Hematopoietic multipotent progenitor cell treated with erythropoietin and hydrocortisone succinate and interleukin-3 and kit ligand, for 4 days (in vitro differentiated cells): ENCODE measurements around the gene RALGPS1.
A peak's percentile ranks its signal among the peaks of the same experiment; 100 is the strongest.

ENCODE experiments used
- DNase-seq: peaks from one replicate; pipeline ENCODE4 v3.0.0-alpha.2; 2015

RALGPS1 gene

GRCh38 chr9:127178686-127179632 is 264.4 kb downstream of the RALGPS1 start:
- DNase-seq = peak; percentile 28

DNA sequence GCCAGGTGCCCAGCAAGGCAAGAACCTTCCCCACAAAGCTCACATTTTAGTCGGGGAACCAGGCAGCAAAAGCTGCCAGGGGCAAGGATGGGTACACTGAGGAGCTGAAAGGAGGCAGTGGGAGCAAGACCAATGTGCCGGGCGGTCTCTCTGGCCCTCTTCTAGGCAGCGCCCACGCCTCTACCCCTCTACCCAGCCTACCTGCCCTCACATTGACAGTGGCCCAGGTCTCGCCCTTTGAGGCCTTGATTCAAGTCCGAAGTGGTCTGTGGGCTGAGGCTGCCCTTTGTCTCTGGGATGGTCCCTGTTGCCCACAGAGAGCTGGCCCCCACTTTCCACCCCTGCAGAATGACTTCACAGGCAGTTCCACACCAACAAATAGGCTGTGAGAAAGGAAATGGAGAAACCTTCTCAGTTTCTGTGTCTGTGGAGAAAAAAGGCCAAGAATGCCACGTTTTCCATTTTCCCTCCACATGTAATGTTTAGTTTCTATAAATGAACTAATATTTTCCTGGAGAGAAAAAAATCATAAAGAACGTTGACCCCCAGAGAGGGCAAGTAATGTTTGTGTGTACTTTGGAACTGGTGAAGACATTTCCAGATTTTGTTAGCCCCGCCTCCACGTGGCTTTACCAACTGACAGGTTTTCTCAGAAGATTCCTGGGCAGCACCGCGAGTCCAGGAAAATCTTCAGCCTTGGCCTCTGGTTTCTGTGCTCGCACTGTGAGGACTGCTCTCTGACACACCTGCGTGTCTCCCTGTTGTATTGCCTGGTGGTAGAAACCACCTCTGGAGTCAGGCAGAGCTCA is 265.3 kb downstream of the RALGPS1 start:
- no peak for DNase-seq

- no peak for DNase-seq
These were observed 266.1 kb downstream of the RALGPS1 start for GRCh38 chr9:127180457-127181314.

DNA sequence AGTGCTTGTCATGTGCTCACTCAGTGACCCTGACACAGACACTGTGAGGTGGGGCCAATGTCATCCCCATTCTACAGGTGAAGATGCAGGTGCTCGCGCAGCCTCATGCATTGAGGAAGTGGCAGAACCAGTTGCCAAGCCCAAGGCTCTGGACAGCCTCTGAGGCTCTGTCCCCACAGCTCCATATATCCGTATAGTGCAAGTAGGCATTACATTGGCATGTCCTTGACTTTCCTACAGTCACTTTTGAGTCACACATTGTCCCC is 266.7 kb downstream of the RALGPS1 start:
- no peak for DNase-seq

DNA sequence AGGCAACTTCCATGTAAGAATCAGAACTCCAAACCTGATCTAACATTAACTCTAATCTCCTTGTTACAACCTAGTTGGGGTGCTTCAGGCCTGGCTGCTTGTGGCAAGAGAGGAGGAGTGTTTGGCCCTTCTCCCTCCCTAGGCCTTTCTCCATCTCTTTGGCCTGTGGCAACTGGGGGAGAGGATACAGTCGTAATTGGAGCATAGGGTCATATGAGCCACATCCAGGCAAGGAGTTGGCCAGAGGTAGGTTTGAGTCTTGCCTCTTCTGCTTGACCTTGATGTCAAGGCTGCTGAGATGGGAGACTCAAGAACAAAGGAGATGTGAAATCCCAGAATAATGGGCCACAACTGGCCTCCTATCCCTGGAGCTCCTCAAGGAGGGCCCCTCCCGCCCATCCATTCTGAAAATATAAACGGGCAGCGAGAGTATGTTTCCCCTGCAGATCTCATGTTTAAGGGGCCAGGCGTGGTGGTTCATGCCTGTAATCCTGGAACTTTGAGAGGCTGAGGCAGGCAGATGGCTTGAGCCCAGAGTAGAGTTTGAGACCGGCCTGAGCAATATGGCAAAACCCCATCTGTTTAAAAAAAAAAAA is 267.1 kb downstream of the RALGPS1 start:
- DNase-seq = no peak

DNA sequence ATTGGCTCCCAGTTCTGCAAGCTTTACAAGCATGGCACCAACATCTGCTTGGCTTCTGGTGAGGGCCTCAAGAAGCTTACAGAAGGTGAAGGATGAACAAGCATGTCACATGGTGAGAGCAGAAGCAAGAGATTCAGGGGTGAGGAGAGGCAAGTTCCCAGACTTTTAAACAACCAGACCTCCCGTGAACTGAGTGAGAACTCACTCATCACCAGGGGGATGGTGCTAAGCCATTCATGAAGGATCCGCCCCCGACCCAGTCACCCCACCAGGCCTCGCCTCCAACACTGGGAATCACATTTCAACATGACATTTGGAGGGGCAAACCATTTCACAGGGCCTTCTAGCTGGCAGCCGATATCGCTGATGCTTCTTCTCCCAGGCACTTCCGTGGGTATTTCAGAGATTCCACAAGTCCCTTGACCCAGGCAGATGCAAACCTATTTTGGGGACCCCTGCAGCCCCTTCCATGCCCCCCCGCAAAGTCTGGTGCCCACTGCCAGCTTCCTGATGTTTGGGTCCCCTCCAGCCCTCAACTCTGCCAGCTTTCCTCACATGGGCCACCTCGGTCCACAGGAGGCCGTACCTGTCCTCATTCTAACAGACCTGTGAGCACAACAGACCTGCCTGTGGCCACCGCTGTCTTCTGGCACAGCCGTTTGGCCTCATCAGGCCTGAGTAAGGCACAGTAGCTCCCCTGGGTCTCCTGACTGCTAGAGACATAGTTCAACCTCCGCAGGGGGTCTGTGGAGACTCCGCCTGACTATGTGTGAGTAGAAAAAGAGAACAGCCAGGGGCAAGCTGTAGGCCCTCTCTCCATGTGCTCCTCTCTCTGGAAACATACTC is 268.5 kb downstream of the RALGPS1 start:
- no peak for DNase-seq

GRCh38 chr9:127183814-127184582 is 269.4 kb downstream of the RALGPS1 start:
- no peak for DNase-seq

GRCh38 chr9:127184641-127185040 is 270.1 kb downstream of the RALGPS1 start:
- no peak for DNase-seq

GRCh38 chr9:127185181-127185580 is 270.6 kb downstream of the RALGPS1 start:
- DNase-seq = no peak

DNA sequence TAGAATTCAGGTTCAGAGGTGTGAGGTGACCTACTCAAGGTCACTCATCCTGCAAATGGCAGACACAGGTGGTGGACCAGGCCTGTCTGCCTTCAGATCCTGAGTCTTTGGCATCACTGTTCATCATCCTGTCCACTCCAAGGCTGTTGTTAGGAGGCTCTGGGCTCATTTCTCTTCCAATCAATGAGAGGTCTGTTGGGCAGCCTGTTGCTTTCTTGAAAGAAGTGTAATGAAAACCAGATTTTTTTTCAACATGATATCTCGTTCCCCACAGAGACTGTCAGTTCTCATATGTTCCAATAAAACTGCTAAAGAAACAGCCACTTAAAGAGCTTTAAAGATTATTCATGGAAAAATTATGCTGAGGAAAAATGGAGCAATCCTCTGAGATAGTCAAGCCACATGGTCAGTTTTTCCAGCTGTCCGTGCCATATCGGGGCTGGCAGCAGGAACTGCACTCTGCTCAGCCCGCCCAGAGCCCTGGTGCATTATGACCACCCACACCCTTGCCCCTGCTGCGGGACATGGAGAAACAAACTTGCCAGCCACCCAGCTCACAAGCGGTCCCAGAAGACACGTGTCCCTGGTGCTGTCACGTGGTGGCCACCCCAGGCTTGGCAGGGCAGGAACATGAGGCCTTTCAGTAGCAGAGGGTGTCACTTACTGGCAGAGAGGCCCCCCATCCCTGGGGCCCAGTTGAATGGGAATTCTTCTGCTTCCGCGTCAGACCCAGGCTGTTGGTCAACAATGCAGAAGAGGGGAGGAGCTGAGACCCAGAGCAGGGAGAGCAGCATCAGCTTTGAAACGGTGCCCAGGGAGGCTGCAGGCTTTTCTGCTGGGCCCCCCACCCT is 271.6 kb downstream of the RALGPS1 start:
- no peak for DNase-seq

- no peak for DNase-seq
These were observed 272.2 kb downstream of the RALGPS1 start for GRCh38 chr9:127186806-127187205.

DNA sequence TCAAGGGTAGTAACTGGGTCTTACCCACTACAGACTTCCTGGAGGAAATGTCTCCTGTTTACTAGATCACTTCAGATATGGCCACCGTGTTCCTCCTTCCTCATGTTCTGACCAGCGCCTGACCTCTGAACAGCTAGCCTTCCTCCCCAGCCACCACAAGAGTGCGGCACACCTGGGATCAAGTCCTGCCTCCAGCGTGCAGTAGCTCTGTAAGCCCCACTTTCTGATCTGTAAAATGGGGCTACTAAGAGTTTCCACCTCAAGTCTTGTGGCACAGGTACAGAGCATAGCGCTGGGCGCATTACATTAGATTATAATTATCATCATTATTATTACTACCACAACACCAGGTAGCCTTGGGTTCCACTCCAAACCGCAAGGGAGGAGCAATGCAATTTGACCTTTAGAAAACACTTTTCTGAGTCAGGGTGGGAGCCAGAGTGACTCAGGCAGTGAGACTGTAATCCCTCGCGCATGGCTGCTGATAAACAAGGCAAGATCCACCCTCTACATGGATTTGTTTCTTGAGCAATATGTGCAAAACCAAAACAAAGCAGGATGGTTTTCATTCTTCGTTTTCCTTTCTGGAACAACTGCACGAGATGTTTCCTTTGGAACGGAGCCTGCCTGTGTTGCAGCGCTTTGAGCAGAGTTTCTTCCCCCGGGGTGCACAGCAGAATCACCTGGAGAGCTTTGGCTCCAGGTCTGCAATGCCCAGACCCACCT is 272.8 kb downstream of the RALGPS1 start:
- no peak for DNase-seq

DNA sequence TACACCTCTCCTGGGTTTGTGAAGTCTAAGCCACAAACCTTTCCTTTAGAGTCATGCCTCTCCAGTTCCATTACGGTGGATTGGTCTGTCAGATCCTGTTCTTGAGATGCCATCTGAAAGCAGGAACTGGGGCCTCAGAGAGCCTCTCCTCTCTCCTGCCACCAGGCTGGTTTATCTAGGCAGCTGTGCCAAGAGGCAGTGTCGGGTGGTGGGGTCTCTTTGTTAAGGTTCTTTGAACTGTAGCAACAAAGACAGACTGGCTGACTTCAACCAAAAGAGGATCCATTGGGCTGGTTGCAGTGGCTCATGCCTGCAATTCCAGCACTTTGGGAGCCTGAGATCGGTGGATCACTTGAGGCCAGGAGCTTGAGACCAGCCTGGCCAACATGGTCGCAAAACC is 273.8 kb downstream of the RALGPS1 start:
- no peak for DNase-seq

- no peak for DNase-seq
These were observed 275.0 kb downstream of the RALGPS1 start for GRCh38 chr9:127189628-127190027.

GRCh38 chr9:127192744-127193143 is 278.2 kb downstream of the RALGPS1 start:
- no peak for DNase-seq

- no peak for DNase-seq
These were observed 278.9 kb downstream of the RALGPS1 start for GRCh38 chr9:127193483-127193882.

DNA sequence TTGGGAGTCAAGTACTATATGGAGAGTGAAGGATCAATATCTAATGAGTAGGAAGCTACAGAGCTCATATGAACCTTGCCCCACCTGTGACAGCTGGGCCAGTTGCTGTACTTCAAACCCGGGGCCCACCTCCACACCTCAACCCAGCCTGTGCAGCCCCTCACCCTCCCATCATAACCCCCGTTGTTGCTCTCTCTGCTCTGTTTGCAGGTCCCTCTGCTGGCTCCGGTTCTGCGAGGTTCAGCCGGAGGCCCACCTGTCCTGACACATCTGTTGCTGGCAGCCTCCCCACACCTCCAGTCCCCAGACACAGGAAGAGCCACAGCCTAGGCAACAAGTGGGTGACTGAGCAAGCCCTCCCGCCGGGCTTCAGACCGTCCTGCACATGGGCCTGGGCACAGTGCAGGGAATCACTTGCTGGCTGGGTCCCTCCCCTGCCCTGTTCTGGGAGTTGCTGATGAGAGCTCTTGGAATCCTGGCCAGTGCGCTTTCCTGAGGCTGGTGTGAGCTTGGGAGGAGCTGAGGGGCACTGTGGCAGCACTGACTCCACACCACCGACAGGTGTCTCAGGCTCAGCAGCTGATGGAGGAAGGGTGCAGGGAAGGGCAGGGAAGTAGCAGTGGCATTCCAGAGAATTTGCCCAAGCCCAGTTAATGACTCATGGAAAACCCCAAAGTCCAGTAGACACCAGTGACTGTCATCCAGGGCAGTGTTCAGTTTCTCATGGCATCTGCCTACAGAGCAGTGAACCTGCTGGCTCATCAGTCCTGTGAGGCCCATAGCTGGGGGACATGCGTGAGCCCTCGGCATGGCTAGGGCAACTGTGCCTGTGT is 280.5 kb downstream of the RALGPS1 start:
- DNase-seq = no peak
